ENCODE measurements around the gene BZW2. TPM values are rescaled to one million over a fixed set of nuclear protein-coding genes. Genes with fewer than 3 reads are reported as not detected.

The BZW2 gene
- total and polyA plus RNA-seq, 8 donors, result 25.5 to 110 (median 67.3) TPM

DNA sequence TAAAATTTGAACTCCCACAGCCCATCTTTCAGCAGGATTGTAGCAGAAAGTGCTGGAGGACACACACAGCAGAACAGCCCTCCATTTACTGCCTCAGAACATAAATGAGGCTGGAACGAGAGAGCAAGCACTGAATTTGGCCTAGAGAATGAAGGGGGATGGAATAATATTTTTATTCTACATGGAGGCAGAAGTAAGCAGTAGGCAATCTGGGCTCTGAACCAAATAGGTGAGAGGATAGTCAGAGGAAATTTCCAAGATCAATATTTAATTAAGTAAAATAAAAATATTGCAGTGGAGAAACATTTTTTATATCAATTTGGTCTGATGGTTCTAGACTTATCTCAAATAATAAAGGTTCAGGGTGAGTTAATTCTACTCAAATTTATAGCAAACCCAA, 78.4 kb downstream of the BZW2 start:
- H3K36me3 ChIP-seq, result no peaks in the 10 kb centered on the region
- H3K4me3 ChIP-seq, result no peak overlapping the region
- 38 to 69% (median 57%) methylated on average over 1 of the region's 1 CpG for WGBS, 5 donors
- intact Hi-C loops (cut with DNase I; ENCODE audit: low total_unique reads), result no loop called here
- H3K4me1 ChIP-seq, result peaks cover 0 to 6% (median 2%) of the 10 kb centered on the region in 4 donors
- TF ChIP-seq, protein P1, sequence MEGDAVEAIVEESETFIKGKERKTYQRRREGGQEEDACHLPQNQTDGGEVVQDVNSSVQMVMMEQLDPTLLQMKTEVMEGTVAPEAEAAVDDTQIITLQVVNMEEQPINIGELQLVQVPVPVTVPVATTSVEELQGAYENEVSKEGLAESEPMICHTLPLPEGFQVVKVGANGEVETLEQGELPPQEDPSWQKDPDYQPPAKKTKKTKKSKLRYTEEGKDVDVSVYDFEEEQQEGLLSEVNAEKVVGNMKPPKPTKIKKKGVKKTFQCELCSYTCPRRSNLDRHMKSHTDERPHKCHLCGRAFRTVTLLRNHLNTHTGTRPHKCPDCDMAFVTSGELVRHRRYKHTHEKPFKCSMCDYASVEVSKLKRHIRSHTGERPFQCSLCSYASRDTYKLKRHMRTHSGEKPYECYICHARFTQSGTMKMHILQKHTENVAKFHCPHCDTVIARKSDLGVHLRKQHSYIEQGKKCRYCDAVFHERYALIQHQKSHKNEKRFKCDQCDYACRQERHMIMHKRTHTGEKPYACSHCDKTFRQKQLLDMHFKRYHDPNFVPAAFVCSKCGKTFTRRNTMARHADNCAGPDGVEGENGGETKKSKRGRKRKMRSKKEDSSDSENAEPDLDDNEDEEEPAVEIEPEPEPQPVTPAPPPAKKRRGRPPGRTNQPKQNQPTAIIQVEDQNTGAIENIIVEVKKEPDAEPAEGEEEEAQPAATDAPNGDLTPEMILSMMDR (IDR thresholded peaks at IDR 0.05), result no peak
- TF ChIP-seq POLR2A (IDR thresholded peaks at IDR 0.05) (no peak), POLR2AphosphoS5 (IDR thresholded peaks at IDR 0.05) (no peak), EP300 (IDR thresholded peaks at IDR 0.05) (no peak)
- H3K27ac ChIP-seq, result no peak overlapping the region
- no peak for DNase-seq
- H3K27me3 ChIP-seq, result no peaks in the 10 kb centered on the region
- no peaks in the 10 kb centered on the region for H3K9me3 ChIP-seq

- 27 to 52% (median 50%) methylated on average over 2 of the region's 2 CpGs for WGBS, 5 donors
- Histone ChIP-seq H3K4me1 (peaks cover 0 to 6% (median 0%) of the 10 kb centered on the region in 4 donors), H3K27me3 (no peaks in the 10 kb centered on the region), H3K4me3 (no peak overlapping the region), H3K9me3 (no peaks in the 10 kb centered on the region), H3K36me3 (no peaks in the 10 kb centered on the region), H3K27ac (no peak overlapping the region)
- intact Hi-C loops (cut with DNase I; ENCODE audit: low total_unique reads), result no loop called here
- no peak for DNase-seq
- TF ChIP-seq EP300 (IDR thresholded peaks at IDR 0.05), result no peak
- TF ChIP-seq POLR2A (IDR thresholded peaks at IDR 0.05), result no peak
- no peak for TF ChIP-seq POLR2AphosphoS5 (IDR thresholded peaks at IDR 0.05)
- TF ChIP-seq, protein P1 (IDR thresholded peaks at IDR 0.05), result no peak
Observed at GRCh38 chr7:16726189-16726588, 80.2 kb downstream of the BZW2 start.

DNA sequence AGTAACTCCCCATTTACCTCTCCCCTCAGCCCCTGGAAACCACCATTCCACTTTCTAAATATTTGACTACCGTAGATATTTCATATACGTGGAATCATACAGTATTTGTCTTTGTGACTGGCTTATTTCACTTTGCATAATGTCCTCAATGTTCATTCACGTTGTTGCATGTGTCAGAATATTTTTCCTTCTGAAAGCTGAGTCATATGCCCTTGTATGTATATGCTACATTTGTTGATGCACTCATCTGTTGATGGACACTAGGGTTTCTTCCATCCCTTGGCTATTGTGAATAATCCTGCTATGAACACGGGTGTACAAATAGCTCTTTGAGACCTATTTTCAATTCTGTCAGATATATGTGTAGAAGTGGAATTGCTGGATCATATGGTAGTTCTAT, 81.8 kb downstream of the BZW2 start:
- no peak for TF ChIP-seq EP300 (IDR thresholded peaks at IDR 0.05)
- TF ChIP-seq, protein P1 (IDR thresholded peaks at IDR 0.05), result no peak
- no peak for TF ChIP-seq POLR2A (IDR thresholded peaks at IDR 0.05)
- no peak for TF ChIP-seq POLR2AphosphoS5 (IDR thresholded peaks at IDR 0.05)
- 73 to 92% (median 82%) methylated on average over 4 of the region's 4 CpGs for WGBS, 5 donors
- DNase-seq, result no peak

GRCh38 chr7:16728811-16729210, 82.8 kb downstream of the BZW2 start:
- no peak overlapping the region for H3K27ac ChIP-seq
- 90 to 93% (median 91%) methylated on average over 10 of the region's 10 CpGs for WGBS, 5 donors
- DNase-seq, result no peak
- intact Hi-C loops (cut with DNase I; ENCODE audit: low total_unique reads), result no loop called here
- no peaks in the 10 kb centered on the region for H3K36me3 ChIP-seq
- H3K27me3 ChIP-seq, result no peaks in the 10 kb centered on the region
- H3K9me3 ChIP-seq, result no peaks in the 10 kb centered on the region
- no peak for TF ChIP-seq EP300 (IDR thresholded peaks at IDR 0.05)
- peaks cover 0 to 6% (median 0%) of the 10 kb centered on the region in 4 donors for H3K4me1 ChIP-seq
- H3K4me3 ChIP-seq, result no peak overlapping the region

More for the DNA sequence above, 81.8 kb downstream of the BZW2 start:
- H3K27me3 ChIP-seq, result no peaks in the 10 kb centered on the region
- no peaks in the 10 kb centered on the region for H3K9me3 ChIP-seq
- H3K4me3 ChIP-seq, result no peak overlapping the region
- no peaks in the 10 kb centered on the region for H3K36me3 ChIP-seq
- H3K4me1 ChIP-seq, result peaks cover 0 to 6% (median 0%) of the 10 kb centered on the region in 4 donors
- intact Hi-C loops (cut with DNase I; ENCODE audit: low total_unique reads), result no loop called here
- no peak overlapping the region for H3K27ac ChIP-seq

DNA sequence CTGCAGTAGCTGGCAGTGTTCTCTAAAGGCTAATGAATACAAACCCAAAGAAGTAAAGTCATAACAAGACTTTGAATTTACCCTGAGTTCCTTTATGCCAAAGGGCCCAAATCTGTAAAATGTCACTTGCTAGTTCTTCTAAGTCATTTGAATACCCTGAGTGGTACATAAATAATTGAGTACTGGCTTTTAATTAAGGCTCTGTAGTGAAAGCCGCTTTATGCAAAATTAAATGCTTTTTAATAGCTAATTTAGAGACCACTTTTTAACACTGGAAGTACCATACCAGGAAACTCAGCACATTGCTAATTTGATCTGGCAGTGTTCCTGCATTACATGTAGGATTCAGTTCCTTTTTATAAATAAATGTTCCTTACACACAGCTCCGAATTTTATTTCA, 83.6 kb downstream of the BZW2 start:
- no peak overlapping the region for H3K27ac ChIP-seq
- H3K36me3 ChIP-seq, result no peaks in the 10 kb centered on the region
- intact Hi-C loops (cut with DNase I; ENCODE audit: low total_unique reads), result no loop called here
- H3K27me3 ChIP-seq, result no peaks in the 10 kb centered on the region
- no peak for TF ChIP-seq POLR2A (IDR thresholded peaks at IDR 0.05)
- peaks cover 0 to 6% (median 0%) of the 10 kb centered on the region in 4 donors for H3K4me1 ChIP-seq
- no peak overlapping the region for H3K4me3 ChIP-seq
- 76 to 85% (median 78%) methylated on average over 2 of the region's 2 CpGs for WGBS, 5 donors
- no peaks in the 10 kb centered on the region for H3K9me3 ChIP-seq
- no peak for DNase-seq

All from stomach (tissue), 9 donors.